ENCODE measurements around the gene UGT8. TPM values are rescaled to one million over a fixed set of nuclear protein-coding genes. Genes with fewer than 3 reads are reported as not detected.
A peak's percentile ranks its signal among the peaks of the same experiment; 100 is the strongest.

Gene UGT8
- total and polyA plus RNA-seq, 4 experiments from 2014 or later, result 0.08 to 0.36 (median 0.17) TPM; not detected in 1

DNA sequence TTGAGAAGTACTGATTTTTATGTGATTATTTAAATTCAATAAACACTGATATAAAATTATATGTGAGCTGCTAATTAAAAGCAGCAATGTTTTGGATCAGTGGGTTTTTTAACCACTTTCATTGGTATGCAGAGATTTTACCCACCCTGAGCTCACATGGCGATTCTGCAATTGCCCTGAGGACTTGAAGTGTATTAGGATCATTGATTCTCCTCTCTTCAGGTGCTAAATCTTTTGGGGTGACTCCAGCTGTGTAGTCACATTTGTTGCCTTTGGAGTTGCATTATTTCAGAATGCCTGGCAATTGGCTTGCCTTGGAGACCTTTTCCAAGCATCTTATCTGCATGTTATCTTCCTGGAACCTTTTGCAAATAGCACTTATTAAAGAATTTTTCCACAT is 51.3 kb downstream of the UGT8 start:
- intact Hi-C loops (cut with micrococcal nuclease), result no loop called here
- H3K27ac Mint-ChIP-seq, result no peak overlapping the region
- no peak overlapping the region for H3K4me3 Mint-ChIP-seq
- H3K36me3 Mint-ChIP-seq, result no peaks in the 10 kb centered on the region
- H3K4me1 Mint-ChIP-seq, result peaks cover 0 to 5% (median 0%) of the 10 kb centered on the region in 4 donors
- H3K4me3 ChIP-seq (ENCODE audit: low read length in 2 of 2), result no peak overlapping the region
- H3K4me1 ChIP-seq (ENCODE audit: insufficient read depth, low read length), result no peaks in the 10 kb centered on the region
- no peak overlapping the region for H3K27ac ChIP-seq (ENCODE audit: low read depth, low read length)
- DNase-seq, result no peak
- H3K27me3 Mint-ChIP-seq, result no peaks in the 10 kb centered on the region
- CTCF ChIA-PET (ENCODE audit: partially characterized antibody), result interaction anchor here (0.7 kb wide), 1 partner anchor 11 kb away, joined by 3 read pairs; no protein-coding TSS in a partner anchor
- no peaks in the 10 kb centered on the region for H3K9me3 ChIP-seq (ENCODE audit: control insufficient read depth in 1 of 2, low read length in 2 of 2)
- POLR2A ChIA-PET (ENCODE audit: partially characterized antibody), result no interaction called here
- H3K9me3 Mint-ChIP-seq, result no peaks in the 10 kb centered on the region
- H3K36me3 ChIP-seq (ENCODE audit: insufficient read depth, low read length), result no peaks in the 10 kb centered on the region
- H3K27me3 ChIP-seq (ENCODE audit: insufficient read depth, low read length), result no peaks in the 10 kb centered on the region

DNA sequence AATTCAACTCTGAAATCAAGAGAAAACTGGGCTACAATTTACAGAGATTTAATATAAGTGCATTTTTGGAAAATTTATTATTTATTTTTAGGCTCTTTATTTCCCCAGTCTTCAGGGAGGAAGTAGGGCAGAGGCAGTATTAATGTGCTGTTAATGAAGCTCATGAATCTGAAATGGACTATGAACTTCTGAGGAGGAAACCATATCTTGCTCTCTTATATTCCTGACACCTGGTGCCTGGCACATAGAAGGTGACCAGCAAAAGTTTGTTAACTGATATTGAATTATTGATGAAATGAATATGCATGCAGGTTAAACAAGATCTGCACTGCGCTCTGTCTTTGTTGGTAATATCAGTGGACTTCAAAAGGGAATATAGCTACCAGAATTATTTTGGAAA is 55.1 kb downstream of the UGT8 start:
- POLR2A ChIA-PET (ENCODE audit: partially characterized antibody), result no interaction called here
- H3K4me3 Mint-ChIP-seq, result no peak overlapping the region

DNA sequence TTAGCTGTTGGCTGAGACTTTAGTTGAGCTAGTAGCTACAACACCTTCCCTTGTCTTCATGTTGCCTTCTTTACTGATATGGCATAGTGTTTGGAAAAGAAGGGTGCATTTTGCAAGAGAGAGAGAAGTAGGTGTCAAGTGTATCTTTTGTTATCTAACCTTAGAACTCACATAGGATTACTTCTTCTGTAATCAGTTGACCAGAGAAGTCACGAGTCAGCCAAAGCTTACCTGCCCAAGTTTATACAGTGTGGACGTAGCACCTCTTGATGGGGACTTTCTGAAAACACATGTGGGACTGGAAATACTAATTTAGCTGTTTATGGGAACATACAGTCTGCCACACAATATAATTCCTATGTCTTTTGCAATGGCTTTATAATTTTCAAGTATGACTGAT is 56.0 kb downstream of the UGT8 start:
- no peak overlapping the region for H3K27ac Mint-ChIP-seq
- H3K9me3 Mint-ChIP-seq, result no peaks in the 10 kb centered on the region
- Histone ChIP-seq H3K9me3 (ENCODE audit: control insufficient read depth in 1 of 2, low read length in 2 of 2) (no peaks in the 10 kb centered on the region), H3K4me3 (ENCODE audit: low read length in 2 of 2) (no peak overlapping the region), H3K27me3 (ENCODE audit: insufficient read depth, low read length) (no peaks in the 10 kb centered on the region), H3K27ac (ENCODE audit: low read depth, low read length) (no peak overlapping the region), H3K36me3 (ENCODE audit: insufficient read depth, low read length) (no peaks in the 10 kb centered on the region), H3K4me1 (ENCODE audit: insufficient read depth, low read length) (no peaks in the 10 kb centered on the region)
- DNase-seq, result no peak
- POLR2A ChIA-PET (ENCODE audit: partially characterized antibody), result no interaction called here
- H3K36me3 Mint-ChIP-seq, result no peaks in the 10 kb centered on the region
- CTCF ChIA-PET (ENCODE audit: partially characterized antibody), result interaction anchor here (1.4 to 1.8 kb wide), 2 partner anchors 10 to 12 kb away, joined by 4 to 5 read pairs; no protein-coding TSS in a partner anchor
- peaks cover 0 to 2% of the 10 kb centered on the region in 2 donors for H3K27me3 Mint-ChIP-seq
- H3K4me3 Mint-ChIP-seq, result no peak overlapping the region
- H3K4me1 Mint-ChIP-seq, result peaks cover 0 to 5% (median 0%) of the 10 kb centered on the region in 4 donors
- intact Hi-C loops (cut with micrococcal nuclease), result no loop called here

More for the DNA sequence above, 55.1 kb downstream of the UGT8 start:
- Histone ChIP-seq H3K9me3 (ENCODE audit: control insufficient read depth in 1 of 2, low read length in 2 of 2) (no peaks in the 10 kb centered on the region), H3K36me3 (ENCODE audit: insufficient read depth, low read length) (no peaks in the 10 kb centered on the region), H3K4me1 (ENCODE audit: insufficient read depth, low read length) (no peaks in the 10 kb centered on the region), H3K27ac (ENCODE audit: low read depth, low read length) (no peak overlapping the region), H3K27me3 (ENCODE audit: insufficient read depth, low read length) (no peaks in the 10 kb centered on the region), H3K4me3 (ENCODE audit: low read length in 2 of 2) (no peak overlapping the region)
- Mint-ChIP-seq H3K9me3 (no peaks in the 10 kb centered on the region), H3K27me3 (no peaks in the 10 kb centered on the region), H3K4me1 (peaks cover 0 to 5% (median 0%) of the 10 kb centered on the region in 4 donors), H3K27ac (no peak overlapping the region), H3K36me3 (no peaks in the 10 kb centered on the region)
- CTCF ChIA-PET (ENCODE audit: partially characterized antibody), result interaction anchor here (1.4 to 1.8 kb wide), 2 partner anchors 11 kb away, joined by 4 to 5 read pairs; no protein-coding TSS in a partner anchor
- intact Hi-C loops (cut with micrococcal nuclease), result no loop called here
- no peak for DNase-seq

DNA sequence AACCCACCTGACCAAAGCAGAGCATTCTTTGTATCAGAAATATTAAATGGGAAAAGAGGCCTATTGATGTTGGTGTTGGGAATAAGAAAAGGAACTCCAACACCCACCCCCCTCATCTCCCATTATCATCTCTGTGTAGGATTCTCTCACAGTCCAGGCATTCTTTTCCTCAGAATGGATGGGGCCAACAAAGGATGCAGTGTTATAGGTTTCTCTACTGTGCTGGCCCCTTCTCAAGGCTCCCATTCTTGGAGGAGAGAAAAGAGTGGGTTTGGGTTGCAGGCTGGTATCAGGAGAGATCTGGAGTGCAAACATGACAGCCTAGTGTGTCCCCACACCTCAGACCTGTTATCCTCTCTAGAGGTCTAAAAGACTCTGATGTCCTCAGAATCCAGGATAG is 59.6 kb downstream of the UGT8 start:
- Mint-ChIP-seq H3K4me1 (no peaks in the 10 kb centered on the region), H3K36me3 (no peaks in the 10 kb centered on the region), H3K27ac (no peak overlapping the region), H3K9me3 (no peaks in the 10 kb centered on the region), H3K27me3 (peaks cover 0 to 6% of the 10 kb centered on the region in 2 donors), H3K4me3 (no peak overlapping the region)
- no peaks in the 10 kb centered on the region for H3K9me3 ChIP-seq (ENCODE audit: control insufficient read depth in 1 of 2, low read length in 2 of 2)
- DNase-seq, result no peak
- no peaks in the 10 kb centered on the region for H3K4me1 ChIP-seq (ENCODE audit: insufficient read depth, low read length)
- H3K27ac ChIP-seq (ENCODE audit: low read depth, low read length), result no peak overlapping the region
- H3K36me3 ChIP-seq (ENCODE audit: insufficient read depth, low read length), result no peaks in the 10 kb centered on the region
- H3K4me3 ChIP-seq (ENCODE audit: low read length in 2 of 2), result no peak overlapping the region
- POLR2A ChIA-PET (ENCODE audit: partially characterized antibody), result no interaction called here
- H3K27me3 ChIP-seq (ENCODE audit: insufficient read depth, low read length), result no peaks in the 10 kb centered on the region
- CTCF ChIA-PET (ENCODE audit: partially characterized antibody), result interaction anchor here (1.1 to 2.1 kb wide), 3 partner anchors 9 to 1265 kb away, joined by 3 to 14 read pairs (median 4); no protein-coding TSS in a partner anchor
- intact Hi-C loops (cut with micrococcal nuclease), result no loop called here

DNA sequence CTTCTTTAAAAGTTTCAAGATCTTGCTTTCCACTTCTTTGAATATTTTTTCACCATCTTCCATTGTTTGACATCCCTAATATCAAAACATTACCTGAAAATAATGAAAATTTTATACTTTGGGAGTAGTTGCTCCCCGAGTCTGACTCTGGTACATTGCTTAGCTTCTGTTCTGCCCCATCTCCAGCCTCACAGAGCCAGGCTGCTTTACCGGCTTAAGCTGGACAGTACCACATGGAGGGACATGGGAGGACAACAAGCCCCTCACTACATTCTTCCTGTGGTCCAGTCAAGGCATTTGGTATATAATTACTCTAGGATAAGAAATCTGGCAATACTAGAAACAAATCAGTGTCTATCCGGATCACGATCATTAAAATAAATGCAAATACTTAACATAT is 60.2 kb downstream of the UGT8 start:
- no peak overlapping the region for H3K4me3 ChIP-seq (ENCODE audit: low read length in 2 of 2)
- POLR2A ChIA-PET (ENCODE audit: partially characterized antibody), result no interaction called here
- no peak overlapping the region for H3K4me3 Mint-ChIP-seq
- H3K27me3 Mint-ChIP-seq, result peaks cover 0 to 6% of the 10 kb centered on the region in 2 donors
- no peaks in the 10 kb centered on the region for H3K36me3 ChIP-seq (ENCODE audit: insufficient read depth, low read length)
- no peaks in the 10 kb centered on the region for H3K27me3 ChIP-seq (ENCODE audit: insufficient read depth, low read length)
- DNase-seq, result no peak
- intact Hi-C loops (cut with micrococcal nuclease), result loop anchor here (1.0 kb wide), 2 partner anchors 272 to 1264 kb away; no protein-coding TSS in a partner anchor
- H3K4me1 ChIP-seq (ENCODE audit: insufficient read depth, low read length), result no peaks in the 10 kb centered on the region
- no peaks in the 10 kb centered on the region for H3K9me3 ChIP-seq (ENCODE audit: control insufficient read depth in 1 of 2, low read length in 2 of 2)
- no peak overlapping the region for H3K27ac Mint-ChIP-seq
- no peak overlapping the region for H3K27ac ChIP-seq (ENCODE audit: low read depth, low read length)
- H3K36me3 Mint-ChIP-seq, result no peaks in the 10 kb centered on the region
- H3K9me3 Mint-ChIP-seq, result no peaks in the 10 kb centered on the region
- H3K4me1 Mint-ChIP-seq, result no peaks in the 10 kb centered on the region
- CTCF ChIA-PET (ENCODE audit: partially characterized antibody), result interaction anchor here (1.1 to 2.1 kb wide), 3 partner anchors 10 to 1266 kb away, joined by 3 to 14 read pairs (median 4); no protein-coding TSS in a partner anchor

DNA sequence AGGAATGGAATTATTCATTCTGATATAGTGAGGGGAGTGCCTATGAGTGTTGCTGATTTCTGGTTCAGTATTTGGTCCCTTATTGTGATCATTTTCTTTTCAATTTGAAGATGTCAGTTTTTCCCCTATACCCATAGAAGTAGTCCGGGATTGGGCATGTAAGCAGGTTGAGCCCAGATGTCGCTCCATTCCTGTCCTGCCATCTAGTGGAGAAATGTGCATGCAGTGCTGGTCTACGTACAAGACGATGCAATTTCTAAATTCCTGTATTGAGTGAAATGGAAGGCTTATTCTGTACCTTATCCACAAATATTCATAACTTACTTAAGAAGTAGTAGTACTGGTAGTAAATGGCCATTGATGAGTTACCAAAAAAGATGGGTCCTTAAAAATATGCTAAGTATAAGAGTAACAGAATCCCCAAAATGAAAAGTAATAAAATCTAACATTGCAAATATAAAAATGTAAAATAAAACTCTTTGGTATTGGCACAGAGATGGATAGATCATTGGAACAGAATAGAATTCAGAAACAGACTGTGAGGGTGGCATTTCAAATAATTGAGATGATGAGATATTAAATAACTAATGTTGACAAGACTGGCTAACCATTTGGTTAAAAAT is 60.9 kb downstream of the UGT8 start:
- H3K27me3 ChIP-seq (ENCODE audit: insufficient read depth, low read length), result no peaks in the 10 kb centered on the region
- no peak overlapping the region for H3K27ac Mint-ChIP-seq
- H3K4me1 Mint-ChIP-seq, result no peaks in the 10 kb centered on the region
- POLR2A ChIA-PET (ENCODE audit: partially characterized antibody), result no interaction called here
- no peaks in the 10 kb centered on the region for H3K9me3 ChIP-seq (ENCODE audit: control insufficient read depth in 1 of 2, low read length in 2 of 2)
- no peaks in the 10 kb centered on the region for H3K36me3 ChIP-seq (ENCODE audit: insufficient read depth, low read length)
- intact Hi-C loops (cut with micrococcal nuclease), result loop anchor here (1.0 kb wide), 2 partner anchors 273 to 1265 kb away; no protein-coding TSS in a partner anchor
- no peaks in the 10 kb centered on the region for H3K4me1 ChIP-seq (ENCODE audit: insufficient read depth, low read length)
- H3K4me3 Mint-ChIP-seq, result no peak overlapping the region
- CTCF ChIA-PET (ENCODE audit: partially characterized antibody), result interaction anchor here (1.5 to 2.1 kb wide), 2 partner anchors 1264 to 1266 kb away, joined by 3 to 14 read pairs; no protein-coding TSS in a partner anchor
- H3K36me3 Mint-ChIP-seq, result no peaks in the 10 kb centered on the region
- H3K9me3 Mint-ChIP-seq, result no peaks in the 10 kb centered on the region
- peaks cover 0 to 7% of the 10 kb centered on the region in 2 donors for H3K27me3 Mint-ChIP-seq
- H3K4me3 ChIP-seq (ENCODE audit: low read length in 2 of 2), result no peak overlapping the region
- H3K27ac ChIP-seq (ENCODE audit: low read depth, low read length), result no peak overlapping the region
- DNase-seq, result peak; percentile 17 to 25 (median 22)

DNA sequence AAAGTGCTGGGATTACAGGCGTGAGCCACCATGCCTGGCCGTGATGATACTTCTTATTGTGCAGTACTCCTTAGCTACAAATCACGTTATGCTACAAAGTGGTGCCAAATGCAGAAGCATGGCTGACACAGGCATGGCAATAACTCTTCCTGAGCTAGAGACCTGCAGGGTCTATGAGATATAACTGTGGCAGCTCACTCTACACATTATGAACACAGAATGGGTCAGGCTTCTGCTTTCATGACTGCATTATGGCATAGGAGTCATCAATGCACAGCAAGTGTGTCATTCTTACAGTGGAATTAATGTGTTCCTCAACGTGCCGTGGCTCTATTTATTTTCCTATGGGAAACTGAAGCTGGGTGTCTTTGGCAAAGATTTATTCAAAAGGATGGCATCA is 64.5 kb downstream of the UGT8 start:
- Mint-ChIP-seq H3K4me1 (no peaks in the 10 kb centered on the region), H3K27me3 (peaks cover 1 to 7% of the 10 kb centered on the region in 2 donors), H3K9me3 (no peaks in the 10 kb centered on the region), H3K27ac (no peak overlapping the region), H3K4me3 (no peak overlapping the region), H3K36me3 (no peaks in the 10 kb centered on the region)
- no peak overlapping the region for H3K4me3 ChIP-seq (ENCODE audit: low read length in 2 of 2)
- ChIA-PET CTCF (ENCODE audit: partially characterized antibody) (interaction anchor here (0.7 kb wide), 1 partner anchor 19 kb away, joined by 3 read pairs; no protein-coding TSS in a partner anchor), POLR2A (ENCODE audit: partially characterized antibody) (no interaction called here)
- intact Hi-C loops (cut with micrococcal nuclease), result no loop called here
- no peaks in the 10 kb centered on the region for H3K4me1 ChIP-seq (ENCODE audit: insufficient read depth, low read length)
- no peaks in the 10 kb centered on the region for H3K9me3 ChIP-seq (ENCODE audit: control insufficient read depth in 1 of 2, low read length in 2 of 2)
- DNase-seq, result no peak
- no peaks in the 10 kb centered on the region for H3K36me3 ChIP-seq (ENCODE audit: insufficient read depth, low read length)
- H3K27ac ChIP-seq (ENCODE audit: low read depth, low read length), result no peak overlapping the region
- no peaks in the 10 kb centered on the region for H3K27me3 ChIP-seq (ENCODE audit: insufficient read depth, low read length)
